T follicular helper cell (primary cell): ENCODE data around the gene UROC1.

Experiments used
- DNase-seq: peaks from one replicate; pipeline ENCODE4 v3.0.0-alpha.2; 2020; ENCODE audit warnings: low read depth

The UROC1 gene

DNA sequence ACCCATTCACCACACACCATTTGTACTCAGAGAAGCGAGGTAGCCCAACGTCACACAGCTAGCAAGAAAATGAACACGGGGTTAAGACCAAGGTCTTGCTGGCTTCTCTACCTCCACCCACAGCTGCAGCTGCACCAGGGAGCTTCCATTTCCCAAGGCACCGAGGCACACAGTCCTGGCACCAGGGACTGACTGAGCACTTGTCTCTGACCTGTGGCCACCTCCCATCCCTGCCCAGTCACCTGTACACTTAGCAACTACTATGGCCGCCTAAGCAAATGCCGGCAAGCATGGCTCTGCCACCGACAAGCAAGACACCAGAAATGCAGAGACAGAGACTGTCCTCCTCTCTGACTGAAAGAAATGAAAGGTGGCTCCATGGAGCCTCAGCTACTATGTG lies 57.2 kb downstream of the UROC1 start:
- no peak for DNase-seq

GRCh38 chr3:126459763-126460127 lies 57.8 kb downstream of the UROC1 start:
- no peak for DNase-seq

DNA sequence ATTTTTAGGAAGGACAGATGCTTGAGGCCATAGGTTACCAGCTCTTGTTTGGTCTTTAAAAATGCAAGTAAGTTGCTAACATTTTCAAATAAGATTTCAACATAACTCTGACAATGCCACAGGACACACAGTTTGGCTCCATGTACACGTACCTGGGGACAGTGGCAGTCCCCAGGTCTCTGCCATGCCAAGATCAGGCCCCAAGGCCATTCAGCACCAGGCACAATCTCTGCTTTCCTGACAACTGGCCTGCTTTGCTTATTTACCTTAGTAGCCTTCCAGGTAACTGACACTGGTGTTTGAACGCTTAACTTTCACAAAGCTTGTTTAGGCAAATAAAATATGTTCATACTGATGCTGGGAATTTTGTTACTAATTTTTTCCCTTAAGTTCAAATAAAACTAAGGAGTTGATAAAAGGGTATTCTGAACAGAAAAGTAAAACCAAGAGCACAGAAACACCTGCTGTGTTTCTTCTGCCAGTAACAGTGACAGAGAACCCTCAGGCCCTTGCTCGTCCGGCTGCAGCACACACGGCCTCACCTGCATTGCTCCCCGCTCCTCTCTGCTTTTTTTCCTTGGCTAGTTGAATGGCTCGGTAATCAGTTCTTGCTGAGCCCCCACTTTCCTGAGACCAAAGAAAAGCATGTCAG lies 58.3 kb downstream of the UROC1 start:
- DNase-seq, result no peak

DNA sequence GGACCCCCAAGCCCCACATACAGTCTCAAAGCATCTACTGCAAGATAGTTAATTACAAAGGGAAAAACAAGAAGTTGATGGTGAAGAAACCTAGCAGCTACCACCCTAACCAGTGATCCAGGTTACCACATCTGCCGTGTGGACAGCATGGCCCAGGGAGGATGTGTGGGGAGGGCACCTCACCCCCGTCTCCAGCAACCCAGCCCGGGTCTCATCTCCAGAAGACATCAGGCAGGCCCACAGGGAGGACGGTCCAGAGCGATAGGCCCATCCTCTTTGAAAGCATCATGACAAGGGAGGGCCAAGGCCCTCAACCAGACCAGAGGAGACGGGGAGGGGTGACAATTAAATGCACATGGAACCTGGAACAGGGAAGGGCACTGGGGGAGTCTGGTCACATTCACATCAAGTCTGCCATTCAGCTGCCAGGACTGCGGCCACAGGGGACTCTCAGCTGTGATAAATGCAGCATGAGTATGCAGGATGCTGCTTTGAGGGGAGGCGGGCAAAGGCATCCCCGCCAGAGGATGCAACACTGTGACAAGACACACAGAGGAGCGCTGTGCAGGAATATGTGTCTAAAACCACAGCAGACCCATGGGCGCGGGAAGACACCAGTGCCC lies 60.7 kb downstream of the UROC1 start:
- DNase-seq, result no peak

GRCh38 chr3:126456211-126456610 lies 61.4 kb downstream of the UROC1 start:
- no peak for DNase-seq

DNA sequence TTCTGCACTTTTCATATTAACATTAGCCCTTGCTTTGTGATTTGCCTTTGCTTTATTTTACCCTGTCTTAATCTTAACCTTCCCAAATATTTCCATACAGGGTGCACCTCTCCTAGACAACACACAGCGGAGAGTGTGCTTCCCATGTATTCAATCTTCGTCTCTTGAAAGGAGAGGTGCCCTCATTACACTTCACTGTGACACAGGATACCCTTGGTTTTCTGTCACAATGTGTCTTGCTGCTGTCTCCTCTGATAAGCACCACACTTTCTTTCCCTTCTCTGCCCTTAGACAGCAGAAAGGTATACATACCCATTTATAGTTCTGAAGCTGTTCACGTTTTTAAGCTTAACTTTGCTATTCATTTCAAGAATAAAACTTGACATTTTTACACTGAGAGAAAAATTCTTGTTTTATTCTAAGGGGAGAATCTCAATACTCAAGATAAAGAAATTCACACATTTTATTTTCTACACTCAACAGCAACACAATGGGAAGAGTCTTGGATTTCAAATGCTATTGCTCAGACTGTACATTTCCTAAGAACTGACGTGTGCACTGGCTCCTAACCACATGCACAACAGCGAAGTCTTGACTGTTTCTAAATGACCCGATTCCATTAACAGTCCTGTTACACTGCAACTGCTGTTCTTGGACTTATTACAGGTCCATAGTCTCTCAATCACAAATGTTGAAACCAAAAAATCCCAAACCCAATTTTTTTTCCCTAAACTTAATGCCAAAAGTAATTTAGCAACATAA lies 63.0 kb downstream of the UROC1 start:
- DNase-seq, result no peak

DNA sequence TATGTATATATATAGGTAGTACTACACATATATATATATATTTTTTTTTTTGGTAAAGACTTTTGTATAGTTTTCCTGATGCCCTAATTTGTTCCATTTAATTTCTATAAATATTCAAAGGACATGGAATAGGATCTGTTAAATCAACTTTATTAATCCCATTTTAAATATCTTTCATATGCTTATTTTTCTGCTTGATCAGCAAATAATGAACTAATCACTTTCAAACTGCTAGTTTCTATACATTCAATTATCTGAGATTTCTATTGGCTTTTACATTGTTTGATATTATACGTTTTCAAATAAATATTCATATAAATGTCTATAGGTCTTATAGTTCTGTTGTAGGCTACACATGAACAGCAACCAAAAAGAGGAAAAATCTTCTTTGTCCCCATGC lies 63.5 kb downstream of the UROC1 start:
- no peak for DNase-seq

GRCh38 chr3:126452213-126452612 lies 65.4 kb downstream of the UROC1 start:
- DNase-seq, result no peak

DNA sequence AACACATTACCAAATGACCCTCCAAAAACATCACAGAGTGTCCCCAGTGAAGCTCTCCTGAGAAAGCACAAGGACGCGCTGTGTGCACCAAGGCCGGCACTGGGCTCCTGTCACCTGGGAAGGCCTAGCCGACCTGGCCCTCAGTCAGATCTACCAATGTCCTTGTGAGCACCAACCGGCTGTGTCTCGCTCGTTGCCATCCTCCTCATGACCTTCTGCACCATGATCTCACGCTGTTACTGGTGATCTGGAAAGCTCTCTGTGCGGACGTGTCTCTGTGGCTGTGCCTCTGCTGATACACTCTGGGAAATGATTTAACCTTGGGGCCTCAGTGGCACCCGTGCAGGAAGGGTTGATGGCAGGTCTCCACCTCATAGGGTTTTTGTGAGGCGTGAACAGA lies 66.1 kb downstream of the UROC1 start:
- DNase-seq, result no peak

GRCh38 chr3:126450744-126451143 lies 66.8 kb downstream of the UROC1 start:
- DNase-seq, result no peak

DNA sequence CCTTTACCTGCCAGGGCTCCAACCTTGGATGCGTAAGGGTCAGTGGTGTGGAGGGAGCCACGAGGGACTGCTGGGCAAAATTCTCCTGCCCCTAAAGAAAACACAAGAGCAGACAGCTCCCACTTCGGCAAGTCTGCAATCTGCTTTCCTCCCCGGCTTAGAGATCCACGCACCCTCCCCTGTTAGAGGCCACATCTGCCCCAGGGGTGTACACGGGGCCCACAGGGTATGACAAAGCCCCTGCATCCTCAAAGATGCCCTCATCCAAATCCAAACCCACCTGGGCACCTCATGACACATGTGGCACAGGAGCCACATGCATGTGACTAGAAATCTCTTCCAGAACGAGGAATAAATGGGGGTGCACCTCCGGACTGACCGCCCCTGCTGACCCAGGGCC lies 67.4 kb downstream of the UROC1 start:
- DNase-seq, result no peak

GRCh38 chr3:126449621-126450051 lies 67.9 kb downstream of the UROC1 start:
- no peak for DNase-seq

DNA sequence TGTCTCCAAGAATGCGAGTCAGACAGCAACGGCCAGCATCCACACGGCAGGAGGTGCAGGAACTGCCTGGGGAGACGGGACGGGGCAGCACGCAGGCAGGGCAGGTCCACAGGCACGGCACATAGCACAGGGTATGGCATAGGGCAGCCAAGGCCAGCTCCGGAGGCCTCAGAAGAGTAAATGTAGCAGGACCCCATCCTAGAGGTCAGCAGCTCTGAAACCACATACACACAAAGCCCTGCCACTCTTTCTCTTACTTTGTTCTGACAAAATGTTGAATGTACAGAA lies 68.7 kb downstream of the UROC1 start:
- no peak for DNase-seq

- DNase-seq, result no peak
These were observed 69.3 kb downstream of the UROC1 start for GRCh38 chr3:126448136-126448892.

GRCh38 chr3:126447456-126448106 lies 70.0 kb downstream of the UROC1 start:
- DNase-seq, result no peak

DNA sequence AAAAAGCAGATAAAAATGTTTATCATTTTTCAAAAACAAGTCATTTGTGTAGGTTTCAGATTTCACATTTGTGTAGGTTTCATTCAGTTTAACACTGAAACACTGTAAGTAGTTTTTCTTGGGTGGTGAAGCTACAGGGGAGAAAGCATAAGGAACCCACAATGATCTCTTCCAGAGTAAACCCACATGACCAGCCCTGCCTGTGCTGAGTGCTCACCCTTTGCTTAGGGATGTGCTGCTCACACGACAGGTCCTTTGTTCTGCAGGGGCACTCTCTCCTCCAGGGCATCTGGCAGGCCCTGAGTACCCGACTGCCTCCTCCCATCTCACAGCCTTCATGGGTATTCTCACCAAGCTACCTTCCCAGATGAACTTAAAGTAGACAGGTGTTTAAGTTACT lies 70.8 kb downstream of the UROC1 start:
- DNase-seq, result no peak

DNA sequence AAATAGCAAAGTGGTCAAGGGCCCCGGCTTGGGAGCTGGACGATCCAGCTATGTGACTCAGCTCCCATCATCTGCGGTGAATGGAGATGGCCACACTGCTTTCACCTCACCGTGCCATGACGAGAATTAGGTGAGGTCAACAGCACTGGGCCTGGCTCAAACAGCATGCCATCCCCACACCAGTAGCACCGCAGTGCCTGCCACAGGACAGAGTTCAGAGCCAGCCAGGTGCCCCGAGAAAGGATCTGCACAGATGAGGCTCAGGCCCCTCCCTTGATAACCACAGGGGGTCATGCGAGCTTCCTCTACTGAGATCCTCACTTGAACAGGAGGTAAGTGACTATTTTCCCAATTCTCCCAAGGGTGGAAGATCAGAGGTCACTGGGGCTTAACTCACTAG lies 71.3 kb downstream of the UROC1 start:
- no peak for DNase-seq

- DNase-seq, result no peak
These were observed 72.1 kb downstream of the UROC1 start for GRCh38 chr3:126445506-126445905.

DNA sequence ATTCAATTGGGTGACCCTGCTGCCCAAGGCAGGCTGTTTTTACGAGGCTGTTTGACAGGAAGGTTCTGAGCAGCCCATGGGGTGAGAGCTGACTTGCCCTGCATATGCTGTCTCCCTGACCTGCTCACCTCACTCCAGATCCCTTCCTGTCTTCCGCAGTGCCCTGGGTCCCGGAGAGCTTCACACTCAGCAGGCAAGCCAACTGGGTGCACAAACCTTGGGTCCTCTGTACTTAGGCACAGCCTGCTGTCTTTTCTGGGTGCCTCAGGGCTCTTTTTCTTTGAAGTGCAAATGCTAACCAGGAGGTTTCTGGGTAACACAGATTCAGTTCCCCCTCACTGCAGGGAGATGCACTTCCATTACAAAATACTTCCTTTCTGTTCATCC lies 74.7 kb downstream of the UROC1 start:
- no peak for DNase-seq

DNA sequence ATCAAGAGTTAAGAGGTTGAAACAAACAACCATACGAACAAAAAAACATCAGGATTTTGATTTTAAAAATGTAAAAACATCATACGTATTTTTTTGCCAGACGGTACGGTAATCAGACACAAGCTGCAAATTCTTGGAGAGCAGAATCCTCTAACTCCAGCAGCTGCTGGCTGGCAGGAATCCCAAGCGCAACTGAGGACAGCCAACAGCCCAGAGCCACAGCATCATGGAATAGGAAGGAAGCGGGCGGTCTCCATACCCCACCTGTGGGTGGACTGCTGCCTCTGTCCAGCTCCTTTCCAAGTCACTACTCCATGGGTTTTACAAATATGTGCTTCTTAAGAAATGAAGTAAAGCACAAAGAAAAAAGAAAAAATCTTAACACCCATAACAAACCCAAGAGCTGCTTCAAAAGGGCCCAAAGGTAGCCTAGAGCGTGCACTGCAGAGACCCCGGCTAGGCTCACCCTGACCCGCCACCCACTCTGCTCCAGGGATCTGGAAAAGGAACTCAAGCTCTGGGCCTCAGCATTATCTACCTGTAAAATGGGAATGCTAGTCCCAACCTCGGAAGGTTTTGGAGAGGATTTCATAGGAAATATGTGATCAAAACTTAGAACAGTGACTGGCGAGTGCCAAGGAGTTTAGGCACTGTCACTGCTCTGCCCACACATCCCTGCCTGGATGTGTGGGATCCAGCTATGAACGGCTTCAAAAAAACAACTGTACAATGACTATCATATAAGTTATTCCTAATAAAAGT lies 75.3 kb downstream of the UROC1 start:
- no peak for DNase-seq

DNA sequence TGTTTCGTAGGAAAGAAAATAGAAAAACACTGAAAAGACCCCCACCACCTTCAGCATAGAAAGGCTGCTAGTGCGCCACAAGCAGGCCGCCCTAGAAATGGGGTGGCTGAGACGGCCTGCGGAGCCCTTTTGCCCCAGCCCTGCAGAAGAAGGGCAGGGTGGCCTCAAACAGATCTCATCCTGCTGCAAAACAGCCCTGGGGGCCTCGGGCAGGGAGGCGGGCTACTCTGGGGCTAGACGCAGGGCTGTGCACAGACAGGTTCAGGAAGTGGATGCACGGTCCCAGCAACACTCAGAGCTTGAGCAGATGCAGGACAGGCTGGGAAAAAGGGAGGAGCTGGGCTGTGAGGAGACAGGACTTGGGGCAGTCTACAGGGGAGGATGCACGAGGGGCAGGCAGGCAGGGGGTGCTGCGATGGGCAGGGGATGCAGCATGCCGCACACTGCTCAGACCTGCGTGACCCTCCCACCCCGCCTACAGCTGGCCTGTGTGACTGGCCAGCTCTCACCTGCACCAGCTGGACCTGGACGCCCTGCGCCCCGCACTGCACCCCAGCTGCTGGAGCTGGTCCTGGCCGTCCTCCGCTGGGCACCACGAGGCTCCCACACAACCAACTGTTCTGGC lies 76.2 kb downstream of the UROC1 start:
- no peak for DNase-seq
